ENCODE measurements around the gene PRH1.

The PRH1 gene

DNA sequence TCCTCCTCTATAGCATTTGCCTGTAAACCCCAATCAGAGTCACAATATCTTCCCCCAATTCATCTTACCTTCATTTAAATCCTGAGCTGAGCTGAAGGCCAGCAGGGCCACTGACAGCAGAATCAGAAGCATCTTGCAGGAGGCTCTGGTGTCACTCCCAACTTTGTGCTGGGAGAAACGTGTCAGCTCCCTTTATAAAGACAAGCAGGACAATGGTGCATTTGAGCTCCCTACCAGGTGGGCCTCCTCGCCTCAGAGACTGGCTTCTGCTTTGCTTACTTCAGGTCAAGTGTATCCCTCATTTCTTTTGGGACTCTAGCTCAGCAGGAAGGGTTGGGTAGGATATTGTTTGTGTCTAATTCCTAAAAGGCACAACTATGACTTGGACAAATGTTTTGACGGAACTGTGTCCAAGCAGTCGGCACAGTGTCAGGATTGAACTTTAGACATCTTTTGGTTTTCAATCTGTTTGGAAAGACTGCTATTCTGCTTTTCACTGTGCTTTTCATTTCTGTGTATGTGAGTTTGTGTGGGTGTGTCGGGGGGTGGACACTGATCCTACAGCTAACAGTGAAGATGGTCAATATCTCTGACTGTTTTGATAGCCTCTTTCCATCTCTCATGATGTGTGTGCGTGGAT is at the start of gene PRH1:
Gene PRH1, minus strand, starts transcription at position 170 of the 640 bp plus-strand sequence. Its CDS starts 38 bp downstream, at position 132.
- DNase-seq, result no peak

DNA sequence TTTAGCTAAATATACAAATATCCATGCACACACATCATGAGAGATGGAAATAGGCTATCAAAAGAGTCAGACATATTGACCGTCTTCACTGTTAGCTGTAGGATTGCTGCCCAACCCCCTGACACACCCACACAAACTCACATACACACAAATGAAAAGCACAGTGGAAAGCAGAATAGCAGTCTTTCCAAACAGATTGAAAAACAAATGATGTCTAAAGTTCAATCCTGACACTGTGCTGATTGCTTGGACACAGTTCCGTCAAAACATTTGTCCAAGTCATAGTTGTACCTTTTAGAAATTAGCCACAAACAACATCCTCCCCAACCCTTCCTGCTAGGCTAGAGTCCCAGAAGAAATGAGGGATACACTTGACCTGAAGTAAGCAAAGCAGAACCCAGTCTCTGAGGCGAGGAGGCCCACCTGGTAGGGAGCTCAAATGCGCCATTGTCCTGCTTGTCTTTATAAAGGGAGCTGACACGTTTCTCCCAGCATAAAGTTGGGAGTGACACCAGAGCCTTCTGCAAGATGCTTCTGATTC is 44.8 kb upstream of the PRH1 start, which contains the start of gene PRH2:
Gene PRH2, plus strand, starts transcription at position 491 of the 541 bp plus-strand sequence. Its CDS starts 38 bp downstream, at position 529.
- DNase-seq, result no peak

DNA sequence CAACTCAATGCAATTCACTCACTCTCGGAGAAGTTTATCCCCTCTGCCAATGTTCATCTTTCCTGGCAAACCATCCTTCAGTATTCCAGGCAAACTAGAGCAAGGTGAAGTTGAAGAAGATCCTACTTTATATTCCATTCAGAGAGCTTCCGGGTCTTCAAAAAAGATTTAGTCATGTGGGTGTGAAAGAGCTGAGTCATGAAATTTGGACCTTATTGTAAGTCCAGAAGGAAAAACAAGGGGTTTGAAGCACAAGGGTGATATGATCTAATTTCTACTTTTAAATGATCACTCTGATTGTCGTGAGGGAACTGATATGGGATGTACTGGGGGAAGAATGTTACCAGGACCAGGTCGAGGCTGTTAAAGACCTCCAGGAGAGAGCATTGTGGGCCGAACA is 42.2 kb upstream of the PRH1 start:
- no peak for DNase-seq

DNA sequence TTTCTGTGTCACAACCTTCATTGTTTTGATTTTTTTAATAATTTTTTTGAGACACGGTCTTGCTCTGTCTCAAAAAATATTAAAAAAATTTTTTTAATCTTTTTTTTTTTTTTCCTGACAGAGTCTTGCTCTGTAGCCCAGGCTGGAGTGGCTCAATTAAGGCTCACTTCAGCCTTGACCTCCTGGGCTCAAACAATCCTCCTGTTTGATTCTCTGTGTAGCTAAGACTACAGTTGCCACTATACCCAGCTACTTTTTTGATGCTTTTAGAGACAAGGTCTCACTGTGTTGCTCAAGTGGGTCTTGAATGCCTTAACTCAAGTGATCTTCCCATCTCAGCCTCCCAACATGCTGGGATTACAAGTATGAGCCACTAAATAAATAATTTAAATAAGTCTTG is 35.8 kb upstream of the PRH1 start:
- peak in 1 of 3 experiments; percentile 7 for DNase-seq

DNA sequence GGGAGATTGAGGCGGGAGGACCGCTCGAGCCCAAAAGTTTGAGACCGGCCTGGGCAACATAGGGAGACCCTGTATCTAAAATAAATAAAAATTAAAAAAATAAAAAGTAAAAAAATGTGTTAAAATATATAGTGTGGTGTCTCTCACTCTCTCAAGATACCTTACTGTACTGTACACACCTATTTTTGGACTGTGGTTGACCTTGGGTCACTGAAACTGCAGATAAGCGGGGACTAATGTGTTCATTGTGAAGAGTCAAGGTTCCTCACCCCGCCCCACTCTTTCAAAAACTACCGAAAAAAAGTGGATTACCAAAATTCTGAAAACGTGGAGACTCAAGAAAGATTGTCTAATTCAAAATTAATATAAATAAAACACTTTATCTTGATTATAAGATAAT is 26.3 kb upstream of the PRH1 start:
- DNase-seq, result no peak

DNA sequence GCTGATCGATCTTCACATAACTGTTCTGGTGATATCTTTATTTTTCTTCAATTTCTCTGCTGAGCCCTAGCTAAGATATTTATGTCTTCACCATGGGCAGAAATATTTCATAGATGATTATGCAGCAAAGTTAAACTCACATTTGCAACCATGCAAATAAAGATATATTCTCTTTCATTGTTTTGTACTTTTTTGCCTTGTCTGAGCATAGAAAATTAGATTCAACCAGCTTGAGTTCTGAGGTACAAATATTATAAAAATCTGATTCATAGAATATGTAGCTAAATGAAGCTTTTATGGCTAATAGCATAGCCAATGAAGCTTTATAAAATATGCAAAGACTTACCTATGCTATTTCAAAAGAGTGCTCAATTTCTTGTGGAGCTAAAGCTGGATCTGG is 25.4 kb upstream of the PRH1 start, which contains the start of gene TAS2R13:
Gene TAS2R13, minus strand, starts transcription at position 101 of the 400 bp plus-strand sequence. CDS start 264 bp downstream, outside the sequence.
- no peak for DNase-seq

DNA sequence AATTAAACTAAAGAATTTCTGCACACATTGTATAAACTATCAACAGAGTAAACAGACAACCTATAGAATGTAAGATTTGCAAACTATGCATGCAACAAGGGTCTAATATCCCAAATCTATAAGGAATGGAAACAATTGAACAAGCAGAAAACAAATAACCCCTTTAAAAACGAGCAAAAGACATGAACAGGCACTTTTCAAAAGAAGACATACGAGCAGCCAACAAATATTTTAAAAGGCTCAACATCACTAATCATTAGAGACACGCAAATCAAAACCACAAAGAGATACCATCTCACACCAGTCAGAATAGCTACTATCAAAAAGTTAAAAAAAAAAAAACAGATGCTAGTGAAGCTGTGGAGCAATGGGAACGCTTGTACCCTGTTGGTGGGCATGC is 20.6 kb upstream of the PRH1 start:
- DNase-seq, result no peak

DNA sequence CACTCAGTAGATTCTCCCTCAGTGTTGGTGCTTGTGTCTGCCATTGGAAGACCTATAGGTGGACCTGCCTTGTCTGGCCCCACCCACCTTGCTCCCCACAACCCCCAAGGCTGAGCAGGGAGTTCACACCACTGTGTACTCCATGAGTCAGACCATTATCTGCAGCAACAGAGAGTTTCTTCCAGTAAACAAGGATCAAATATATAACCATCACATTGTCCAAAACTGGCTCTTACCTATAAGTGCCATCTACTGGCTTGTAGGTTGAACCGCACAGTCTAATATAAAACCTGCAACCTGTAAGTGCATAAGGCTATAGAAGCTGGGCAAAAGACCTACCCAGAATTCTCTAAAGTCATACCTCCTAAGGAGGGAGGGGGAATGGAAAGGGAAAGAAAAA is 17.4 kb upstream of the PRH1 start:
- no peak for DNase-seq

DNA sequence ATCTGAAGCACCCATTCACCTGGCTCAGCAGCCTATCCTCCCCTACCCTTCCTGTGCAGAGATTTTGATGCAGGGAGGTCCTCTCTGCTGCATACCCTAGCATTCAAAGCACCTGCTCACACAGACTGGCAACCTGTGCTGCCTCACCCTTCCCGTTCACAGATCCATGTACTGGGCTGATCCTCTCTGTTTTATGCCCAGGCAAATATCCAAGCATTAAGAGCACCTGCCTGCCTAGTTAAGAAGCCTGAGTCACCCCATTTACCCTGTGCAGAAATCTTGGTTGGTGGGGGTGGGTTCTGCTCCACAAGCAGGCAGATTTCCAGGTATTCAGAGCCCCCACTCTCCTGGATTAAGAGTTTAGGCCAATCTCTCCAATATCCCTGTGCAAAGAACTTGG is 16.9 kb upstream of the PRH1 start:
- DNase-seq, result no peak

DNA sequence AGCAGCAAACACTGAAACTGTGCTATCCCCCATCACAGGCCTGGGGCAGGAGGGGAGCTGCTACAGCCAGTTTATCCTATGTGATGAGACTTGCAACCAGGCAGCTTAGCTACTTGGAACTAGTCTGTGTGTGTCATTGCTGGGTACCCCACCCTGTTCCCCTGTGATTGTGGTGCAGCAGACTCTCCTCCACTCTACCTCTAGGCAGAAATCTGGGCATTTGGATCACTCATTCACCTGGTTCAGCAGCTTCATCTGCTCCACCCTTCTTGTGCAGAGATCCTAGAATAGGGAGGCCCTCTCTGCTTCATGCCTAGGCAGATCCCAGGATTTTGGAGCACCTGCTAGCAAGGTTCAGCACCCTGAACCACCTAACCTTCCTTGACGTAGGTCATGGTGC is 16.5 kb upstream of the PRH1 start:
- no peak for DNase-seq

DNA sequence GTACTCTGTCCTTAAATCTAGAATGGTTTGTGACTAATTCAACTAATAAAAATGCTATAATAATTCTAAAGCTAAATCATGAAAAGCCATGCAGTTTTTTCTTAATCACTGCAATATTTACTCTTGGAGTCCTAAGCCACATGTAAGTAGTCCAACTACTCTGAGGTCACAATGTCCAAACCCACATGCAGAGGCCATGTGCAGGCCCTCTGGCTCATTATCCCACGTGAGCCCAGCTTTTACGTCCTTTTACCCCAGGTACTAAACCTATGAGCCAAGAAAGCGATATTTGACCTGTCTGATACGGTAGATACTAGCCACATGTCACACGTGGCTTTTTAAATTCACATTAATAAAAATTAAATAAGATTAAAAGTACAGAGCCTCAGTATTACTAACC is 12.8 kb upstream of the PRH1 start:
- DNase-seq, result no peak

DNA sequence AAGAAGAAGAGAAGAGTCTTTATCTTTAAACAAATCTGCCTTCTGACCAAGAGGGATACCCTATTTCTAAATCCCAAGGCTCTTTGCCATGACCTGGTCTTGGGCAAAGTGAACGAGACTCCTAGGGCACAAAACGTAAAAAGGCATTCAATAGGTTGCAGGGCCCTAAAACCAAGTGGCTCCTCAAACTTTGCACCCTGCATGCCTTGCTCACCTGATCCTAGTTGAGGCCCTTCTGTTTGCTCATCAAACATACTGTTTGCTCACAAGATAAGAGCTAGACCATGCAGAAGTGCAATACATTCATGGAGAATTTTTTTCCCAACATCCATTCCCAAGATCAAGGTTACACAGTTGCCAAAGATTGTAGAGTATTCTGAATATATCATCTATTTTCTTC is 7.9 kb upstream of the PRH1 start:
- DNase-seq, result no peak

DNA sequence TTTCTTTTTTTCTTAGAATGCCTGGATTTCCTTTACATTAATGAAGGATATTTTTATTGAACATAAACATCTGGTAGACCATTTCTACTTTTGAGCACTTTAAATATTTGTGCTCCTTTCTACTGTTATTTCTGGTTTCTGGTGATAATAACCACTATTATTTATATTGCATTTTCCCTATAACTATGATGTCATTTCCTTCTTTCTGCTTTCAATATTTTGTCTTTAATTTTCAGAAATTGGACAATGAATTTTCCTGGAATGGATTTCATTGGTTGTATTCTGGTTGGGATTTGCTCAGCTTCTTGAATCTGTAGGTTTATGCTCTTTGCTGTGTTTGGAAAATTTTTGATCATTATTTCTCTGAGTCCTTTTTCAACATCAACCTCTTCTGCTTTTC is 5.2 kb upstream of the PRH1 start:
- DNase-seq, result no peak

DNA sequence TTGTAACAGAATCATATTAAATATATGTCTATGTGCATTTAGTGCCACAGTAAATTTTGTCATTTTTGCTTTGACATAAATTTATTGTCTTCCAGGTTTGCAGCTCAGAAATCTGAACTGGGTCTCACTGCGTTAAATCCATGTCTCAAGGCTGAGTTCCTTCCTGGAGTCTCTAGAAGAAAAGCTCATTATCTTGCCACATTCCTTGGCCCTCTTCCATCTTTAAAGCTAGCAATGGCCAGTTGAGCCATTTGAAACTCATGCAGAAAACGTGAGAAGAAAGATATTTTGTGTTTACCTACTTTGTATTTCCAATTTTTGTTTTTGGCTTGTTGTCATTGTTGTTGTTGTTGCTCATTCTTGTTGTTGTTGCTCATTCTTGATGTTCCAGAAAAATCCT is 10.7 kb downstream of the PRH1 start:
- DNase-seq, result no peak

DNA sequence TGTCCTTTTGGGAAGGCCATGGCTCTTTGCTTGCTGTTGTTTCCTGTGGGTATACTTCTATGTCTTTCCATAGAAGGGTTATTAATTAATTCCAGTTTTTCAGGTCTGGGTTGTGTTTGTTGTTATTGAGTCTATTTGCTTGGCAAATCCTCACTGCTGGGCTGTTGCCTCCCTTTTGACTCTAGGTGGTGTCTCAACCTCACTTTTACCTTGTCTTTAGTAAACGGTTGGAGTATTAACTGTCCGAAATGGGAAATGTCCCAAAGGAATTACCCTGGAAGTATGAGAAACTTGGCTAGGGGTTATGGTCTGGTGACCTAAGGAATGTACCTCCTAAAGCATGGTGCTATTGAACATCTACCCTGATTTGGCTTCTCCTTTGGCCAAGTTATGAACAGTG is 16.7 kb downstream of the PRH1 start:
- DNase-seq, result no peak

DNA sequence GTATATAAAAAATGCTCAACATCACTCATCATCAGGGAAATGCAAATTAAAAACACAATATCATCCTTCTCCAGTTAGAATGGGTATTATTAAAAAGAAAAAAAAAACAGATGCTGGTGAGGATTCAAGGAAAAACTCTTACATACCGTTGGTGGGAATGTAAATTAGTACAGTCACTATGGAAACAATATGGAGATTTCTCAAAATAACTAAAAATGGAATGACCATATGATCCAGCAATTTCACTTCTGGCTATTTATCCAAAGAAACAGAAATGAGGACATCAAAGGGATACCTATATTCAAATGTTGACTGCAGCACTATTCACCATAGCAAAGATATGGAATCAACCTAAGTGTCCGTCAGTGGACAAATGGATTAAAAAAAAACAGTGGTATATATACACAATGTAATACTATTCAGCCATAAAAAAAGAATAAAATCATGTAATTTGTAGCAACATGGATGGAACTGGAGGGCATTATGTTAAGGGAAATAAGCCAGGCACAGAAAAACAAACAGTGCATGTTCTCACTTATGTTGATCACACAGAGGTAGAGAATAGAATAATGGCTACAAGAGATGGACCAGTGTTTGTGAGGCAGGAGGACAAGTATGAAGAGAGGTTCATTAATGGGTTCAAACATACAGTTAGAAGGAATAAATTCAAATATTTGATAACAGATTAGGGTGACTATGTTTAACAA is 20.4 kb downstream of the PRH1 start:
- no peak for DNase-seq

DNA sequence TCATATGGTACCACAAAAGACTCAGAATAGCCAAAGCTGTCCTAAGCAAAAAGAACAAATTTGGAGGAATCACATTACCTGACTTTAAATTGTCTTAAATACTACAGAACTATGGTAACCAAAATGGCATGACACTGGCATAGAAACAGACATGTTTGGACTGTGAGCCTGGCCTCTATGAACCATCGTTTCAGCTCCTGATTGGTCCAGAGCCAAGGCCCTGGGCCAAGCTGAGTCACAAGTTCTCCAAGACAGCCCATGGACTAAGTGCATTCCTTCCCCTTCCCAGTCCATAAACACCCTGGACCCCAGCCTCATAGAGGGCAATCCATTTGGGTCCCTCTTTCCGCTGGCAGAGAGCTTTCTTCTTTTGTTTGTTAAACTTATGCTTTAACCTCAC is 22.7 kb downstream of the PRH1 start:
- no peak for DNase-seq

DNA sequence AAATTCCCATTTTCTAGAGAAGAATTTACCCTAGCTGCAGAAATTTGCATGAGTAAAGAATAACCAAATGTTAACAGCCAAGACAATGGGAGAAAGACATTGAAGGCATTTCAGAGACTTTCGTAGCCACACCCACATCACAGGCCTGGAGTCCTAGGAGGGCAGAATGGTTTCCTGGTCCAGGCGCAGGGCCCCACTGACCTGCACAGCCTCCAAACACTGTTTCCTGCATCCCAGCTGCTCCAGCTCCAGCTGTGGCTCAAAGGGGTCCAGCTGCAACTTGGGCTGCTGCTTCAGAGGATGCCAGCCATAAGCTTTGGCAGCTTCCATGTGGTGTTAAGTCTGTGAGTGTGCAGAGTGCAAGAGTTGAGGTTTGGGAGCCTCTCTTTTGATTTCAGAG is 28.2 kb downstream of the PRH1 start:
- DNase-seq, result no peak

DNA sequence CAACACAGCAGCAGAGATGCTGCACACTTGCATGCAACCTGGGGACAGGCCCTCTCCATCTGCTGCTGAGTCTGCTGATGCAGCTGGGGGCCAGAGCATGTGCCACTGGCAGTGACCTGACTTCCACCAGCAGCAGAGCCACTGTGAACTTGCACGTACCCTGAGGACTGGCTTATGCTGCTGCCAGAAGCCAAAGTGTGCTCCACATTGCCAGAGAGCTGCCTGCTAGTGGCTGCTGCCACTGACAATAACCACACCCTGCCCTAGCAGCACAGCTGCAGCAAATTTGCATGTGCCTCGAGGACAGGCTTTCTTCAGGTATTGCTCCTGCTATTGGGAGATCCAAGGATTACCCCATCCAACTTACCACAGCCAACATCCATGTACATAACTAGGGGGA is 30.3 kb downstream of the PRH1 start:
- no peak for DNase-seq

DNA sequence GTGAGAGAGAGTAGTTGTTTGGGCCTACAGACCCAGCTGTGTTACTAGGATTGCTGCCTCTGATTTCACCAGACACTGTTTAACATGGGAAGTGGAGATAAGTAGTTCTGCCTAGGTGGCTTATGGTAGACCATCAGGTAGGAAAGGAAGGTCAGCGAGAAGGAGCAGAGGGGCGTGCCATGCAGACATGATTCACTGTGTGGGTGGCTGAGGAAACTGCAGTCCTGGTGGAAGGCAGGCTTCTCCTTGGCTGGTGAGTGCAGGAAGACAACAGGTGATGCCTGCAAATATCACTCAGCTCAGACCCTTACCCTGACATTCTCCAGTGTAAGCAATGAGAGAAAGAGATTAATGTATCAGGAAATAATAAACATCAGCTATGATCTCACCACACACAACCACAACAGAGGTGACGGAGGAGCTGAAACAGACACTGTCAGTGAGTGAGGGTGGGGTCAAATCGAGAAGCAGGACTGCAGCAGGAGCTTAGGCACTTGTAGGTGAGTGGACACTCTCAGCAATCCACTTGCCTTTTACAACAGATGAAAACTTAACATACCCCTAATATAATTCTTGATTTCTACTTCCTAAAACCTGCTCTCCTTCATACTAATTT is 32.7 kb downstream of the PRH1 start:
- no peak for DNase-seq

DNA sequence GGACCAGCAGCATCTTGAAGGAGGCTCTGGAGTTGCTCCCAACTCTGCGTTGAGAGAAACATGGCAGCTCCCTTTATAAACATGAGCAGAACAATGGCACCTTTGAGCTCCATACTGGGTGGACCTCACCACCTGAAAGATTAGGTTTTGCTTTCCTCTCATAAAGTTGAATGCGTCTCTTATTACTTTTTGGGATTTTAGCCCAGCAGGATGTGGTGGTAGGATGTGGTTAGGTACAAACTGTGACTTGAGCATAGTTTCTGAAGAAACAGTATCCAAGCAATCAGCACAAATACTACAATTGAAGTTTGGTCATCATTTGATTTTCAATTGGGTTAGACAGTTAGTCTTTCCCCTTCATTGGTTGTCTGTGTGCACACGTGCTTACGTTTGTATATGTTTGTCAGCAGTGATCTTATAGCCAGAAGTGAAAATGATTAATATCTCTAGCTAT is 34.6 kb downstream of the PRH1 start, which contains the start of gene PRR4:
Gene PRR4, minus strand, starts transcription at position 51 of the 454 bp plus-strand sequence. Its CDS starts 38 bp downstream, at position 13.
- no peak for DNase-seq

DNA sequence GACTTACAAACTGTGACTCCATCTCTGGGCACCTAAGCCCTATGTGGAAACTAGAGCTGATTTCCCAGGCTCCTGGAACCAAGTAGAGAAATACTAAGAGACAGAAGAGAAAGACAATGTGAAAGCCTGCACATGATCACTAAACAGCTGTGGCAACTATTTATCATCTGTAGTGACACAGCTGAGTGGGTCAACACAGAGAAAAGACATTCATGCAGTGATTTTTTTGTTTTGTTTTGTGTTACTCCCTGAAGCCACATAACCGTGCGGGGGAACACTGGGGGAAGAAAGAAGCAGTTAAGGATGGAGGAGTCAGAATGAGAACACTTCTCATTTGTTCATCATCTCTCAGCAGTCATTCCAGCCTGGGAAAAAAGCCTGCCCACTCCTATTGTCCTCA is 36.3 kb downstream of the PRH1 start:
- no peak for DNase-seq

DNA sequence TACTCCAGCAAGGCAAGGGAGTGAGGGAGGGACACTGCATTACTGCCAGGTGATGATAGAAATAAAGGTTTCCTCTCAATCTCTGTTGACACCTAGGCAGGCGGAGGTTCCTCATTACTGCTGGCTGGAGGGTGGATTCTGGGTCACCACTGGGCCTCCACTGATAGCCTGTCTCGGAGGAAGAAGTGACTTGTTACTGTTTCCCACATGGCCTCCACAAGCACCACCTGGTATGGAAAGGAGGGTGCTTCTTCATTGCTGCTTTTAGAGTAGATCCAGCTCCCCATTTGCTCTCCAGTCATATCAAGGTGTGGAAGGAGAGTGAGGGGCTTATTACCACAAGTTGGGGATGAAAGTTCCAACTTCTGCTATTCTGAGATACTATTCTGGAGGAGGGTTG is 41.2 kb downstream of the PRH1 start:
- no peak for DNase-seq

DNA sequence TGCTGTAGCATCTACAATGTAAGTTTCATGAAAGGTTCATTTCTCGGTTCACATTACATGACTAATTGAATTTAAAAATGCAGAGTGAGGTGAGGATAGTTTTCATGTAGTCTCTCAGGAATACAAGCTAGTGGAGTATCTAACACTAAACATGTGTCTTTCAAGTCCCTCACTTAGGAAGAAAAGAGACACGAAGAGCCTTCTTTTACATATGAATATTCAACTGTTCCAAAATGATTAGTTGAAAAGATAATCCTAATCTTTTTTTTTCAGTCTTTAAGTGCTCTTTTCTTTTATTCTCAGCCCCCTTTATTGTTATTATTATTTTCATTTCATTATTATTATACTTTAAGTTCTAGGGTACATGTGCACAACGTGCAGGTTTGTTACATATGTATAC is 45.6 kb downstream of the PRH1 start:
- DNase-seq, result no peak

Measured in NCI-H1417 (cell line).